ENCODE measurements around the gene SBK2. TPM values are rescaled to one million over a fixed set of nuclear protein-coding genes. Genes with fewer than 3 reads are reported as not detected.
"Not testable (repeated sequence)": the region's sequence is repeated elsewhere in the genome, so short reads cannot be mapped to it uniquely, and the experiment has no call there.

SBK2 gene
- total RNA-seq, 1 donor from 2014 or later: not detected

GRCh38 chr19:55535965-55536350 lies 975 bp downstream of the SBK2 start:
- DNase-seq (ENCODE audit: low spot score): no peak

GRCh38 chr19:55535173-55535964 lies 1.6 kb downstream of the SBK2 start:
- no peak for DNase-seq (ENCODE audit: low spot score)

- not testable (repeated sequence) for DNase-seq (ENCODE audit: low spot score)
Measured at GRCh38 chr19:55534280-55534679, 2.7 kb downstream of the SBK2 start.

- no peak for DNase-seq (ENCODE audit: low spot score)
Measured at GRCh38 chr19:55530996-55531395, 5.9 kb downstream of the SBK2 start.

- no peak for DNase-seq (ENCODE audit: low spot score)
Measured at GRCh38 chr19:55529636-55530234, 7.2 kb downstream of the SBK2 start.

- DNase-seq (ENCODE audit: low spot score): no peak
Measured at GRCh38 chr19:55528030-55528803, 8.7 kb downstream of the SBK2 start.

GRCh38 chr19:55527197-55528029 lies 9.5 kb downstream of the SBK2 start:
- DNase-seq (ENCODE audit: low spot score): no peak

- DNase-seq (ENCODE audit: low spot score): no peak
Measured at GRCh38 chr19:55526216-55527196, 10.4 kb downstream of the SBK2 start.

- no peak for DNase-seq (ENCODE audit: low spot score)
Measured at GRCh38 chr19:55525289-55526101, 11.4 kb downstream of the SBK2 start.

- no peak for DNase-seq (ENCODE audit: low spot score)
Measured at GRCh38 chr19:55520691-55521292, 16.1 kb downstream of the SBK2 start.

- no peak for DNase-seq (ENCODE audit: low spot score)
Measured at GRCh38 chr19:55519451-55520311, 17.3 kb downstream of the SBK2 start.

GRCh38 chr19:55516878-55517620 lies 19.9 kb downstream of the SBK2 start:
- DNase-seq (ENCODE audit: low spot score): peak; percentile 98

GRCh38 chr19:55508120-55508519 lies 28.8 kb downstream of the SBK2 start:
- DNase-seq (ENCODE audit: low spot score): no peak

GRCh38 chr19:55504981-55505380 lies 32.0 kb downstream of the SBK2 start:
- DNase-seq (ENCODE audit: low spot score): no peak

GRCh38 chr19:55504252-55504603 lies 32.7 kb downstream of the SBK2 start:
- no peak for DNase-seq (ENCODE audit: low spot score)

GRCh38 chr19:55503502-55504251 lies 33.3 kb downstream of the SBK2 start:
- peak; percentile 97 for DNase-seq (ENCODE audit: low spot score)

Data from mesenteric fat pad (tissue), 1 donor.